HS-5 (cell line): ENCODE measurements around the gene CAPG.
"Not testable (repeated sequence)": the region's sequence is repeated elsewhere in the genome, so short reads cannot be mapped to it uniquely, and the experiment has no call there.

Source experiments
- DNase-seq: peaks from one replicate; pipeline ENCODE4 v3.0.0-alpha.2; 2012; ENCODE audit warnings: low read depth

CAPG gene

DNA sequence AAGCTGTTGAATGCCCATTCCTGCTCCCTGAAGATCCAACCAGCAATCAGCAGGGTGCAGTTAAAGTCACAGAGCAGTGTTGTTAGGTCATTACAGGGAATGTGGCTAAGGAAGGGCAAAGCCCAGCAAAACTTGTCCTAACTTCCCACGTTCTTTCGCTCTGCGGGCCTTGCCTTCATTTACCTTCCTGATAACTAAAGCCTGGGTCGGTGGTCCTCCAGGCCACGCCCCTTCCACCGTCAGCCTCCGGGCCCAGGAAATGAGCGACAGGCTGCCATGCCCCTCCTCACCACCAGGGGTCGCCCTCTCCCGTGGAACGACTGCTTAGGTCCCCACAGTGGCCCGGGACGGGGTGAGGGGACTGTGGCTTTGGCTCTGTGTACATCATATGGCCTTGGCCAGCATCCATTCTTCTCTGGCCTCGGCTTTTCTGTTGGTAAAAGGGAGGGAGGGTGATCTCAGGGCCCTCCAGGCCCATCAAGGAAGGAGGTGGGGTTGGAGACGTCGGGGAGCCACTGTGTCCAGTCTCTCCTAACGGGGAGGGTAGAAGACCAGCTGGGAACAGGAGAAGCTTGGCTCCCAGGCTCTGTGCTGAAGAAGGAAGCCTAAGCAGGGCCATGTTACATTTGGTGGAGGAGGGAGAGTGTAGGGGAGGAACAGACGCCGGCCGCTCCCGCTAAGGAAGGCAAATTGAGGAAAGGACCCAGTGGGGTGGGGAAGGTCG, 10.5 kb upstream of the CAPG start:
- DNase-seq, result no peak

DNA sequence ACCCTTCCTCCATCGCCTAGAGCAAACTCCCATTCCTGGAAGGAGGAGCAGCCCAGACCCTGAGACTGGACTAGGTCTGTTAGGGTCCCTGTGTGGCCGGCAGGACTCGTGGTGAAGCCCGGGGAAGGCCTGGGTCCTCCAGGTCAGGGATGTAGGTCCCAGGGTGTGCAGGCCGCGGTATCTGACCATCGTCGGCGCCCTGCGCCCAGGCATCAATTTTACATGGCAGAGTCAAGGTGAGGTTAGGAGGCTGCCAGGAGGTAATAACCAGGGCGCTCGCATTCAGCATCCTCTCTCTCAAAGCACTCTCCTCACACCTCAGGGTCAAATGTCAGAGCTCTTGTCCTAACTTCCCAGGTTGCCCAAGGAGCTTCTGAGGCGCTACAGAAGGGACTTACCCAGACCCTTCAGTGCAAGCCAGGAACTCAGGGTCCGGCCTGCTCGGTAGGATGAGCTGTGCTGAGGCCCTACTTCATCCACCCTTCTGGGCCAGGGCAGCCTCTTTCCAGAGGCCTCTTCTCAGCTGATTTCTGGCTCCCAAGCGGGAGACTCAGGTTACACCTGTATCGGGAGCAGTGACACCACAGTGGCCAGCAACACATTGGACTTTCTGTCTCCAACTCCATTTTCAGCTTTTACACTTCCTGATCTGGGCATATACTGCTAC, 9.0 kb upstream of the CAPG start:
- no peak for DNase-seq

DNA sequence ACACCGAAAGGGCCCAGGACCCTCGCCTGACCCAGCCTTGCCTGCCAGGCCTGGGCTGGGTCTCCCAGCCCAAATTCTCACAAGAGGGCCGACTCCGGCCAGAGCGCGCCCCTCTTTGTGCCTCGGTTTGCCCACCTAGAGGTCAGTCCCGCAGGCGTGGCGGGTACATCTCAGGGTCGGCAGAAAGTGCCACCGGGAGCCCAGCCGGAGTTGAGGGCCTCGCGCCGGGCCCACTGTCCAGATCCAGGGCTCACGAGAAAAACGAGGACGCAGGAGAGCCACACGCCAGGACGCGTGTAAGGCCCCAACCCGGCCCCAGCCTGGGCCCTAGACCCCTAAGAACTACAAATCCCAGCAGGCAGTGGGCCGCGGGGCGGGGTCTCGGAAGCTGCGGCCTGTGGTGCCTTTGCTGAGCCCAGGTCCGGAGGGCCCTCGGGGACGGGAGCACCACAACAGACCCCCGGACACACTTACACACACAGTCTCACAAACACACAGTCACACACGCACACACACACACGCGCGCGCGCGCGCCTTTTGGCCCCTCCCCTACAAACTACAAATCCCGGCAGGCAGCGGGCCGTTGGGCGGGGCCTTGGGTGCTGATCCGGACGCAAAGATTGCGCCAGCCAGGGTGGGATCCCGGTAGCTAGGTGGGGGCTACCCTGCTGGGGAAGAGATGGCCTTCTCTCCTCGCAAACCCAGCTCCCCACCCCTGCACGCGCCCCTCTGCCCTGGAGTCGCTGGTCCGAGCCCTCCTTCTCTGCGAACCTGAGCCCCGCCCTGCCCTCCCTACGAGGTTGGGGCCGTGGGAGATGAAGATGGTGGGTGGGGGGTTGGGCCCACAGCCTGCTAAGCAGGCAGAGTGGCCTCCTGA, 8.2 kb upstream of the CAPG start, which contains the start of gene SH2D6:
Gene SH2D6 (plus strand): TSS at position 583 of the 877 bp plus-strand sequence. CDS start 10,752 bp downstream, outside the sequence.
- DNase-seq, result no peak

DNA sequence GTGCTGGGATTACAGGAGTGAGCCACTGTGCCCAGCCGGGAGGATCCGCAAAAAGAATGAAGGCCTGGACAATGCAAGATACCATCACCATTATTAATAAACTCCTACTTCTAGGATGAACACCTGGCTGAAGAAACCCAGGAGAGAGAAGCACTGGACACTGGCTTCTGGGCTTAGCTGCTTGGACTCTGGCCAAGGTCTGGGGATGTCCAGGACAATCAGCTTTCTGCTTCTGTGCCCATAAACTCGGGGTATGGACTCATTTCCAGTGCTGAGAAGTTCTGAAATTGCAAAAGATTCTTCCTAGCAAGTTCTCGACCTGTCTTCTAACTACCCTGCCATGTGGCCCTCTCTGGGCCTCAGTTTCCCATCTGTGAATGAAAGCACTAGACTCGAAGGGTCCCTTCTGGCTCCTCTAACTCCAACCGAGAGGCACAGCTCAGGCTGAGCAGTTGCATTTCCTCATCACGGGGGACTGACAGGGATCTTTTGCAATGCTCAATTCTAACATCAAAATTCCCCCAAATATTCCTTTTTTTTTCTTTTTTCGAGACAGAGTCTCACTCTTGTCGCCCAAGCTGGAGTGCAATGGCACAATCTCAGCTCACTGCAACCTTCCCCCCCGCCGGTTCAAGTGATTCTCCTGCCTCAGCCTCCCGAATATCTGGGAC, 5.9 kb upstream of the CAPG start:
- DNase-seq, result no peak

DNA sequence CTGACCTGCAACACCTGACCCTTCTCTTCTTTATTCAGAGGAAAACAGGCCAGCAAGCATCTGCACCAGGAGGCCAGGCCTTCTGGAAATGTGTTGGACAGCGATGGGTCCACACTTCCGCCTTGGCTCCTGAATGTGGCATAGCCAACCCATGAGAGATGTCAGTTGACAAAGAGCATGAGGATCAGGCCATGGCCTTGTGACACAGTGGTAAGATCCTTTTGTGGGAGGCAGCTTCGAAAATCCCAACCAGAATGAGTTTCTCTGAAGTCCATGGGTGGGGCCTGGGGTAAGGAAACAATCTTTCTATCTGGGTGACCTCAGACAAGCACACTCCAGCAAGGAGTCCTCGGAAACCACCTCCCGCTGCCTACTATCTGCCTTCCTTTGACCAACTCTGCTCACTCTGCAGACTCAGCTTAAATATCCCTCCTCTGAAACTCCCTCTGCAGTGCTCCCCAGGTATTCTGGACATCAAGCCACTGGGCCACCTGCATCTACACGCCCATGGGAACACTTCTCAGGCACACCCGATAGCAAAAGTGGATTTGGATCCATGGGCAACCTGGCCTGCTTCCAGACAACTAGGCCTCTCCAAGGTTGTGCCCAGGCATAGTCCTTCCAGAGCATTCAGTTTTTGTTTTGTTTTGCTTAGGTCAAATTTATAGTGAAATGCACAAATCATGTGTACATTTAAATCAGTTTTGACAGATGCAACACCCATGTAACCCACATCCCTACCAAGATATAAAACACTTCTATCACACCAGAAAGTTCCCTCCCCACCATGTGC, 4.8 kb upstream of the CAPG start:
- DNase-seq, result no peak

DNA sequence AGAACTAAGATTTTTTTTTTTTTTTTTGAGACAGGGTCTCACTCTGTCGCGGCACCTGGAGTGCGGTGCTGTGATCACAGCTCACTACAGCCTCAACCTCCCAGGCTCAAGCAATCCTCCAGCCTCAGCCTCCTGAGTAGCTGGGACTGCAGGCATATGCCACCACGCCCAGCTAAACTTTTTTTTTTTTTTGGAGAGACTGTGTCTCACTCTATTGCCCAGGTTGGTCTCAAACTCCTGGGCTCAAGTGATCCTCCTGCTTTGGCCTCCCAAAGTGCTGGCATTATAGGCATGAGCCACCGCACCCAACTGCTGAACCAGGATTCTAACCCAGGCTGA, 4.2 kb upstream of the CAPG start:
- DNase-seq, result not testable (repeated sequence)

DNA sequence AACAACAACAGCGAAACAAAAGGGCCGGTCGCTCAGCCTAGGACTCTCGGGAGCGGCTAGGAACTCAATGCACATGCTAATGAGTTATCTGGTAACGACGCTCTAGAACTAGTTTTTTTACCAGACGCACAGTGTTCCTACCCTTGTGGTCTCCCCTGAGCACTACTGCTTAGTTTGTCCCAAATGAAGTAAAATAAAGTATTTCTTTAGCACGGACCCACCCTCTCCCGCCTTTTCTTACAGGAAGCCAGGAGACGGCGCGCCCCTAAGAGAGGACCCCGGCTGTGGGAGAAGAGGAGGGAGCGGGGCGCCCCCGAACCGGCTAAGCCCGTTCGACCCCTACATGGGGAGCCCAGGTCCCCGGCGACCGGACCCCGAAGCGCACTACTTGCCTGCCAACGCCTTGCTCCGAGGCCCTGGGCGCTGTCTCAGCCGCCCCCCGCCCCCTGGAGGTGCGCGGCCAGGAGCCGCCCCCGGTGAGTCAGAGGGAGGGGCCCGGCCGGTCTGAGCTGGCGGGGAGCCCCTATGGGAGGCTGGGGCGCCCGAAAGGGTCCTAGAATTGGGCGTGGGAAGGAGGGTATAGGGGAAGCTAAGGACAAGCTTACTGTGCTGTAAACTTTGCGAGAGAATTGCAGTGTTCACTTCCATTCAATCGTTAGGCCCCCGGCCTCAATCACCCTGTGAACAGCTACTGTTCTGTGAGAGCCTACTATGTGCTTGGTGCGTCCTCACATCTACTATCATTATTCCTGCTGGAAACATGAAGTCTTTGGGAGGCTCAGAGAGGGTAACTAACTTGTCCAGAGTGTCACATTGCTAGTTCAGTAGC, 3.6 kb upstream of the CAPG start:
- no peak for DNase-seq

DNA sequence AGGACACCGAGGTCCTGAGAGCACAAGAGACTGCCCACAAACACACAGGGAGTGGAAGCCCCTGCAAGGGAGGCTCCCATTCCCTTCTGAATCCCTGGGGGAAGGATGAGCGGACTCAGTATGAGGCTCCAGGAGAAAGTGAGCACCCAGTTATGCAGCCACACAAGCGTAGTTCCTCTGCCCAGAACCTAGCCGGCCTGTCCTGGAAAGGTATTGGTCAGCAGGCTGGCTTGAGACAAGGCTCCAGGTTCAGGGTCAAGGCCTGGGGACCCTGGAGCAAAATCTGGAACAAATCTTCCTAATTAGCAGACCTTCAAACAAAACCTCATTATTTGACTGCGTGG, 1.2 kb upstream of the CAPG start:
- DNase-seq, result no peak

DNA sequence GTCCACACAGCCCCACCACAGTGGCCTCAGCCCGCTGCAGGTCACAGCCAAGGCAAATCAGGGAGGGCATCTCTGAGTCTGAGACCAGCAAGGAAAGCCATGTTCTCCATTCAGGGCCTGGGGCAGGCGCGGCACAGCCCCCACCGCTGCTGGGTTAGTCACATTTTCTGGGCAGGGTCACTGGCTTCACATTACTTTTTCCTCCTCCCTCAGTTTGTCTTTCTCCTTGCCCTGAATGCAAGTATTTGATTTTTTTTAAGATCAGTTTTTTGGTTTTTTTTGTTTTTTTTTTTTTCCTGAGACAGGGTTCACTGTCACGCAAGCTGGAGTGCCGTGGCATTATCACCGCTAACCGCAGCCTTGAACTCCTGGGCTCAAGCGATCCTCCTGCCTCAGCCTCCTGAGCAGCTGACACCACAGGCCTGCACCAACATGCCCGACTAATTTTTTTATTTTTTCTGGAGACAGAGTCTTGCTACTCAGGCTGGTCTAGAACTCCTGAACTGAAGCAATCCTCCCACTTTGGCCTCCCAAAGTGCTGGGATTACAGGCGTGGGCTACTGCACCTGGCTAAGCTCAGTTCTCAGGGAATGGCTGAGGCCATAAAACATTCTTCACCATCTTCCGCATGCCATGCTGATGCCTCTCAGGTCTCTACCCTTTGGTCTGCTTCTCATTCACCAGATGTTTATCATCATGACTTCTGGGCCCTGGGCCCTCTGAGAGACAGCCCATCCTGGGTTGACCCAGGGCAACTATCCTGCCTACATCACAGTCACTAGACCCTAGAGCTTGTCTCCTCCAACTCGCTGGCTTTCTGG, 628 bp upstream of the CAPG start:
- no peak for DNase-seq

DNA sequence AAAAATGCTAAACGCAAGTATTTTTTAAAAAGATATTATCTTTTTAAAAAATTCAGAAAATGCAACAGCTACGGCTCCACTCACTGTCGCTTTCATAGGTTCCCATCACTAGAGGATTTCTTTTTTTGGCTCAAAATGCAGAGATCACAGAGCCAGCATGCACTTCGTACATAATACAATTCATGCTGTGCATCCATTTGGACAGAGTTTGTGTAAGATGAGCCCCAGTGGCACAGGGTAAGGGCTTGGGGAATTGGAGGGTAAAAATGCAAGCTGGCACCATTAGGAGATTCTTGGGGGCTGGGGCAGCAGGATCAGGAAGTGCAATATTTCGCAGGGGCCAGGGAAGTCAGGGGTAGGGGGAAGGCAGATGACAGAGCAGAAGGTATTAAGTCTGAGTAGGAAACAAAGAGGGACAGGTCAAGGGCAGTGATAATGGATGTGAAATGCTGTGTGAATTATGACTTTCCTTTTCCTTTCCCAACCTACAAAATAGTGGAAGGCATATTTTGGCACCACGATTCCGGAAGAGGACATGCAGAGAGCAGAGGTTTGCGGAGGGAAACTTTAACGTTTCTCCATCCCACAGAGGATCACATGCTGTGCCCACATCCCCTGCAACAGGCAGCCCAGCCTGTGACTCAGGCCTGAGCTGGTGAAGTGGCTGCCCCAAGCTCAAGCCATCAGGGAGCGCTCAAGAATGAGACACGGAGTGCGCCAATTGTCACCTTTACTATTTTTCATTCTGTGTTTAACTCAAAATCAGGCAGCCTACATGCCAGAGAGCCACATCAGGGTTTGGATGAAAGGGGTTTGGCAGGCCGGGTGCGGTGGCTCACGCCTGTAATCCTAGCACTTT, 4.7 kb downstream of the CAPG start:
- no peak for DNase-seq

DNA sequence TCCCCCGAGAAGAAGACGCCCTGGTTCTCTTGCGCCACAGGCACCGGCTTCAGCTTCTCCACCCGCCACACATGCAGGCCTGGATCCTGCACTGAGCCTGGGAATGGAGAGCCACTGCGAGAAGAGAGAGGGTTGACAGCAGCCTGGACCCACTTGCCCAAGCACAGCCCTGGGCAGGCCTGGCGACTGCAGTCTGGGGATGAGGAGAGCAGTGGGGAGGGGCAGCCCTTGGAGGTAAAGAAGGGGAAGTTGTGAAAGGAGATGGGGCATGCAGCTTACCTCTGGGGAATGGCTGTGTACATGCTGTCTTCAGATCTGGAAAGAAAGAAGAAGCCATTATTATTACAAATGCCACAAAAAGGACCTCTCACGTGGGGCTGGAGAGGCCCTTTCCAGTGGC, 8.3 kb downstream of the CAPG start:
- no peak for DNase-seq

DNA sequence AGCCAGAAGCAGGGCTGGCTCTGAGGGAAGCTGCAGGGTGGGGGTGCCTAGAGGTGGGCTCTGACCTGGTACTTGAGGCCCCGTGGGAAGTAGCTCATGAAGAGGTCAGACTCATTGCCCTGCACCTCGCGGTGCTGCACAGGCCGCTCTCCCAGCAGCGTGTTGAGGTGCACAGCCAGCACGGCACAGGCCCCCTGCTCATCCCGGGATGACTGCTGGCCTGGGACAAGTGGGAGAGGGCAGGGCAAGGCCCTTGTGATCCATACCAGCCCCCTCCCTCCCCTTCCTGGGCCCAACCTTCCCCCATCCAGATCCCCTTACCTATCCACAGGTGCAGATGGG, 8.7 kb downstream of the CAPG start:
- DNase-seq, result no peak

DNA sequence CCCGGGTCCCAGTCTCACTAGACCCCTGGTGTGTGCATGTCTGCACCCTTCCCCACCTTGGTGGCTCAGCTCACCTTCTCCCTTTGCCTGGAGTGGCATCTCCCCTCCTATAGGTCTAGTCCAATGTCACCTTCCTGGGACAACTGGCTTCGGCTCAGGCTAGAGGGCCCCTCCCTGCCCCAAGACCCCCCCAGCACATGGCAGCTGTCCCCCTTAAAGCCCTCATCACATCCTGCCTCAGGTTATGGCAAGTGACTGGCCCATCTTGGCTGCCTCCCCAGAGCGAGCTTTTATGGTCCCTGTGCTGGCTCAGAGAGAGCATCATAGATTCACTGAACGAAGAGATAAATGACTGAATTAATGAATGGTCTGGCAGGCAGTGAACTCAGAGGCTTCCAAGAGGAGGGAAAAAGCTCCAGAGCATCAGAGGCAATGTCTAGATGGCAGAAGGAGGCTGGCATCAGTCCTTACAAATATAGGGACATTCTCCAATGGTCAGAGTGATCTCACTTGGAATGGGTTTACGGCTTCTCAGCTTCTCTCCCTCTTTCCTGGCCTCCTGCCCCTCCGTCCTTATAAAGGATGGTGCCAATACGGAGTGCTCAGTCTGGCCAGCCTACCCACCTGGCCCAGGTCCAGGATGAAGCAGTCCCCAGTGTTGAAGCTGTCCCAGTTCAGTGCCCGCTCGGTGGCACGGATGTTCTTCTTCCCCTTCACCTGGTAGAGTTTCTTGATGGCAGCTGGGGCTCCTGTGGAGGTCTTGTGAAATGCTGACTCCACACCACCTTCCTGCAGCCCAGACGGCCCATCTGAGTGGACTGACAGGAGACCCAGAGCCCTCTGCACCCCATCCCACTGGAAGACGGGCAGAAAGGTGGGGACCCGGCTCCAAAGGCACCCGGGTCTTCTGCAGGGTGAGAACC, 9.4 kb downstream of the CAPG start:
- no peak for DNase-seq

DNA sequence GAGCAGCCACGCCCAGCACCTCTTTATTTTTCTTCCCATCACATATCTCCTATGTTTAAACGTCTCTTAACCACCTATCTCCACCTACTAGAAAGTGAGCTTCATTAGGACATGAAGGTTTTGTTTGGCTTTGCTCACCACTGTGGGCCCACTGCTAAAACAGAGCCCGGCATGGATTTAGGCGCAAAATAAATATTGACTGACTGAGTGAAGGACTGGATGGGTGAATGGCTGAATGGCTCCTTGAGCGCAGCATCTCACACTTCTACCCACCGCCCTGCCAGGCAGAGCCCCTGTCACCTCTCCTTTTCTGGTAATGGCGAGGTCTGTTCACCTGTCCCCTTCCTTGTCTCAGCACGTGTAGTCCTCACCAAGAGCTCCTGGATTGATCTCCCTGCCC, 10.1 kb downstream of the CAPG start:
- DNase-seq, result no peak

DNA sequence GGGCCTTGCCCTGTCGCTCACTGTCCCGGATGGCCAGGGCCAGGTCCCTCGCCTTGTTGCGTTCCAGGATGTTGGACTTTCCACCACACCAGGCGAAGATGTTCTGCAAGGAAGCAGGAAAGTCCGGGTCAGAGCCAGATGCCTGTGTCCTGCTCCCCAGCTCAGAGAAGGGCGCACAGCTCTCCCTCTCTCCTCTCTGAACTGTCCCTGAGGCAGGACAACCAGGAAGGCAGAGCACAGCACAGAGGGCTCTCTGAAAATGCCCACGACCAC, 11.0 kb downstream of the CAPG start:
- DNase-seq, result no peak

DNA sequence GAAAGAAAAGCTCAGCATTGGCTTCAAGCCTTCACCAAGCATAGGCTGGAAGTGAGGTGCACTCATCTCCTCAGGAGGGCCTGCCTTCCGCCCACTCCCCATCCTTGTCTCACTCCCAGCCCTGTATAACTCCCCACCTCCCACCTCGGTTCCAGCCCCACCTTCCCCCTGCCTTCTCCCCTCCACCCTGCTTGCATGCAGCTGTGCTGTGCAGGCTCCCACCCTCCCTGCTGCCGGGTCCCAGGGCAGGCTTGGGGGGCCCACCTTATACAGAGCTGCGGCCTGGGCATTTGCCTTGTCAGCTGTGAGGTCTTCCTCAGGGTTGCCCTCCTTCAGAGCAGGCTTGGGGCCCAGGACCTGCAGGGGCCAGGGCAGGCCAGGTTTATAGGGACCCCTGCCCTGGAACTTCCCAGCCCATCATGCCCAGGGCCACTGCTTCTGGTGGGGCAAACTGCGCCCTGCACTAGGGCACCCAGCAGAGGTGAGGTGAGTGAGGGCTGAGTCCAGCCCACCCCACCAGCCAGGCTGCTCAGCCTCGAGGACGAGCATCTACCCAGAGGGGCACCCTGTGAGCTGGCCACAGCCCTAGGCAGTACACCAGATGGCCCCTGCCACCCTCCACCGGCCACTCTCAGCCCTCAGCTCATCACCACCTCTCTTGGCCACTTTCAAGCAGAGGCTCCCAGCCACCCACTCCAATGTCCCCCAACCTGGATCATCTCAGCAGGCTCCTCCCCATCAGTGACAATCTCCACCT, 11.6 kb downstream of the CAPG start:
- no peak for DNase-seq

DNA sequence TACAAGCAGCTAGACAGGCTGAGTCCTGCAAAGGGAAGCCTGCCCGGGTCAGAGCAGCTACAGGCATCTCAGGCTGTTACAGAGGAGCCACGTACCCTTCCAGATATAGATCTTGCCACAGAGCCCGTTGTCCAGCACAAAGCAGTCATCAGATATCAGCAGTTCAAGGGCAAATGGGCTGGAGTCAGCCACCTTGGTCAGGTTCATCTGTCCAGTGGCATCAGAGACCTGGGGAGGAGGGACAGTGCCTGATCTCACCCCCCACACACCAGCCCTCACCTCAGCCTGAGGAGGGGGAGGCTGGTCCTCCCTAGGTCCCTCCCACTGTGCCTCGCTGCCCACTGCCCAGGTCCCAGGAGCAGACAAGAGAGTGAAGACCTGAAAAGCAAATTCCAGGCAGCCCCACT, 12.2 kb downstream of the CAPG start:
- DNase-seq, result no peak
